ENCODE data around the gene UBE3D. TPM values are rescaled to one million over a fixed set of nuclear protein-coding genes. Genes with fewer than 3 reads are reported as not detected.

UBE3D gene
- total RNA-seq, 1 donor from 2014 or later, result 12.1 TPM

DNA sequence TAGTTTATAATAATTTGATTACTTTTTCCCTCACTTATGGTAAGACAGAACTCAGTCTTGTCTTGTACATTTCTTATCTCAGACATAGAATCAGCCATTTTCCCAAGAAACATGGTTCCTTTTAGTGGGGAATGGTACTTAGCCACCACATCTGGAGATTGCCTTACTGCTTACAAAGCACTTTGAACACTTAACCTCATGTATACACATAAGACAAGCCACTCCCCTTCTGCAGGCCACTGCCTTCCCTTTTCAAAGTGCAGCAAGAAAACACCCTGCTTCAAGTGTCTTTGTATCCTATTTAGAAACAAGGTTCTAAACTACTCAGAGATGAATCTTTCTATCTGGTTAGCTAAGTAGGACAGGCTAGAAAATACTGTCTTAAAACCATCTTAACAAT is 159.2 kb downstream of the UBE3D start:
- Mint-ChIP-seq H3K36me3 (ENCODE audit: low read depth, unreplicated experiment) (no peaks in the 10 kb centered on the region), H3K4me1 (ENCODE audit: unreplicated experiment) (peaks cover 3% of the 10 kb centered on the region), H3K27ac (ENCODE audit: unreplicated experiment) (no peak overlapping the region), H3K4me3 (ENCODE audit: unreplicated experiment) (no peak overlapping the region), H3K27me3 (ENCODE audit: unreplicated experiment) (peaks cover under 1% of the 10 kb centered on the region), H3K9me3 (ENCODE audit: unreplicated experiment) (no peaks in the 10 kb centered on the region)
- DNase-seq (ENCODE audit: low spot score), result no peak
- TF ChIP-seq, protein P1, sequence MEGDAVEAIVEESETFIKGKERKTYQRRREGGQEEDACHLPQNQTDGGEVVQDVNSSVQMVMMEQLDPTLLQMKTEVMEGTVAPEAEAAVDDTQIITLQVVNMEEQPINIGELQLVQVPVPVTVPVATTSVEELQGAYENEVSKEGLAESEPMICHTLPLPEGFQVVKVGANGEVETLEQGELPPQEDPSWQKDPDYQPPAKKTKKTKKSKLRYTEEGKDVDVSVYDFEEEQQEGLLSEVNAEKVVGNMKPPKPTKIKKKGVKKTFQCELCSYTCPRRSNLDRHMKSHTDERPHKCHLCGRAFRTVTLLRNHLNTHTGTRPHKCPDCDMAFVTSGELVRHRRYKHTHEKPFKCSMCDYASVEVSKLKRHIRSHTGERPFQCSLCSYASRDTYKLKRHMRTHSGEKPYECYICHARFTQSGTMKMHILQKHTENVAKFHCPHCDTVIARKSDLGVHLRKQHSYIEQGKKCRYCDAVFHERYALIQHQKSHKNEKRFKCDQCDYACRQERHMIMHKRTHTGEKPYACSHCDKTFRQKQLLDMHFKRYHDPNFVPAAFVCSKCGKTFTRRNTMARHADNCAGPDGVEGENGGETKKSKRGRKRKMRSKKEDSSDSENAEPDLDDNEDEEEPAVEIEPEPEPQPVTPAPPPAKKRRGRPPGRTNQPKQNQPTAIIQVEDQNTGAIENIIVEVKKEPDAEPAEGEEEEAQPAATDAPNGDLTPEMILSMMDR (IDR thresholded peaks at IDR 0.05; ENCODE audit: unreplicated experiment), result no peak

DNA sequence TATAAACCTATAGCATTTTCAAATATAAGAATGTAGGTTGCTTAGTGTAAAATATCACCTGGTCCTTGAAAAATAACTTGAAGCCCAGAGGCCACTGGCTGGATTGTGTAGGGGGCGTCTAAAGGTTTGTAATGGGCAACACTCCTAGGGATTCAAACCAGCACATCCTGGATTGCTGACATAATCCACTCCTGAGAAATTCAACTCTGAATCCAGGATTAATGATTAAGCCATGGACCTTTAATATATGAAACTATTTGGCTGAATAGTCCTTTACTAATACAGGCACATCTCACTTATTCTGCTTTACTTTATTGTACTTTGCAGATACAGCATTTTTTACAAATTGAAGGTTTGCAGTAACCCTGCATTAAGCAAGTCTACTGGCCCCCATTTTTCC is 160.8 kb downstream of the UBE3D start:
- DNase-seq (ENCODE audit: low spot score), result no peak
- no peaks in the 10 kb centered on the region for H3K27me3 Mint-ChIP-seq (ENCODE audit: unreplicated experiment)
- H3K36me3 Mint-ChIP-seq (ENCODE audit: low read depth, unreplicated experiment), result no peaks in the 10 kb centered on the region
- H3K27ac Mint-ChIP-seq (ENCODE audit: unreplicated experiment), result no peak overlapping the region
- TF ChIP-seq, protein P1 (IDR thresholded peaks at IDR 0.05; ENCODE audit: unreplicated experiment), result no peak
- H3K4me1 Mint-ChIP-seq (ENCODE audit: unreplicated experiment), result peaks cover 2% of the 10 kb centered on the region
- no peaks in the 10 kb centered on the region for H3K9me3 Mint-ChIP-seq (ENCODE audit: unreplicated experiment)
- H3K4me3 Mint-ChIP-seq (ENCODE audit: unreplicated experiment), result no peak overlapping the region

DNA sequence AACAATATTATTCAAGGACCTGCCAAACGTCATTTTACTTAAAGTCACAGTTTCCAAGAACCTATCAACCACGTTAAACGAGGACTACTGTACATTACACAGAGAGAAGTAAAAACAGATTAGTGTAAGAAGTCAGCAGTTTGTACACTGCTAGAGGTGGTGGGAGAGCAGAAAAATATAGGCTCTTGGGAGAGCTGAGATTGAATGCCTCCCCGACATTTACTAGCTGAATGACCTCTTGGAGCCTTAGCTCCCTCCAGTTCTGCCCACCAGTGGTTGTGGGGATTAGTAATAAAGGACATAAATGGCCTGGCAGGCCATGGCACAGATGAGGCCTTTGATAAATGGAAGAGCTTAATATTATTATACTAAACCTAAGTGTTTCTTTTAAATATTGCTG is 161.4 kb downstream of the UBE3D start:
- Mint-ChIP-seq H3K4me3 (ENCODE audit: unreplicated experiment) (no peak overlapping the region), H3K36me3 (ENCODE audit: low read depth, unreplicated experiment) (no peaks in the 10 kb centered on the region), H3K27me3 (ENCODE audit: unreplicated experiment) (no peaks in the 10 kb centered on the region), H3K27ac (ENCODE audit: unreplicated experiment) (no peak overlapping the region), H3K9me3 (ENCODE audit: unreplicated experiment) (no peaks in the 10 kb centered on the region), H3K4me1 (ENCODE audit: unreplicated experiment) (peaks cover 2% of the 10 kb centered on the region)
- TF ChIP-seq, protein P1 (IDR thresholded peaks at IDR 0.05; ENCODE audit: unreplicated experiment), result no peak
- no peak for DNase-seq (ENCODE audit: low spot score)

DNA sequence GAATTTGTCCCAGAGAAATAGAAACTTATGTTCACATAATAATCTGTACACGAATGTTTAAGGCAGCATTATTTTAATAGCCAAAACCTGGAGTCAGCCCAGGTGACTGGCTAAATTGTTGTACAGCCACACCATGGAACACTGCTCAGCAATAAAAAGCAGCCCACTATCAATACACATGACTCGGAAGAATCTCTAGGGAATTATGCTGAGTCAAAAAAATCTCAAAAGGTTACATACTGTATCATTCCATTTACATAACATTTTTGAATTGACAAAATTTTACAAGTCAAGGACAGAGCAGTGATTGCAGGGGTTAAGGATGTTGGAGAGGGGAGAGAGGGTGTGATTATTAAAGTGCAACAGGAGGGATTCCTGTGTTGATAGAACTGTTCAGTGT is 163.4 kb downstream of the UBE3D start:
- no peak overlapping the region for H3K4me3 Mint-ChIP-seq (ENCODE audit: unreplicated experiment)
- no peaks in the 10 kb centered on the region for H3K4me1 Mint-ChIP-seq (ENCODE audit: unreplicated experiment)
- H3K27ac Mint-ChIP-seq (ENCODE audit: unreplicated experiment), result no peak overlapping the region
- H3K27me3 Mint-ChIP-seq (ENCODE audit: unreplicated experiment), result no peaks in the 10 kb centered on the region
- no peak for DNase-seq (ENCODE audit: low spot score)
- H3K36me3 Mint-ChIP-seq (ENCODE audit: low read depth, unreplicated experiment), result no peaks in the 10 kb centered on the region
- TF ChIP-seq, protein P1 (IDR thresholded peaks at IDR 0.05; ENCODE audit: unreplicated experiment), result no peak
- no peaks in the 10 kb centered on the region for H3K9me3 Mint-ChIP-seq (ENCODE audit: unreplicated experiment)

DNA sequence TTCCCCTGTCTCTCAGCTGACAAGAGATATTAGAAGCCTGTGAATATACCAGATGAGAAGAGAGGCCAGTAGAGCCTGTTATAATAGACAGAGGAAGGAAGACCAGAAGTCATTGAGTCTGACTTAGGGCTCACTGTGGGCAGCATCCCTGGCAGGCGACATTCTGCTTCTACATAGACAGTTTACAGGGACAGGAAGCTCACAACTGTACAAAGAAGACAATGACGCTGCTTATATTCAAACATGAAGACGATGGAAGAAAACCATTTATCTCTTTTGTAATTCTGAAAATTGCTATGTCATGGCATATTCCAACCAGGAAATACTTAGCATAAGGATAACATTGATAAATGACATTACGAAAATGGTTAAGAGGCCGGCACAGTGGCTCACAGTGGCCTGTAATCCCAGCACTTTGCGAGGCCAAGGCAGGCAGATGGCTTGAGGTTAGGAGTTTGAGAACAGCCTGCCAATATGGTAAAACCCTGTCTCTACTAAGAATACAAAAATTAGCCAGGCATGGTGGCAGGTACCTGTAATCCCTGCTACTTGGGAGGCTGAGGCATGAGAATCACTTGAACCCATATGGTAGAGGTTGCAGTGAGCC is 170.9 kb downstream of the UBE3D start:
- Mint-ChIP-seq H3K27me3 (ENCODE audit: unreplicated experiment) (no peaks in the 10 kb centered on the region), H3K4me3 (ENCODE audit: unreplicated experiment) (no peak overlapping the region), H3K4me1 (ENCODE audit: unreplicated experiment) (peaks cover 6% of the 10 kb centered on the region), H3K36me3 (ENCODE audit: low read depth, unreplicated experiment) (peaks cover 4% of the 10 kb centered on the region), H3K9me3 (ENCODE audit: unreplicated experiment) (no peaks in the 10 kb centered on the region), H3K27ac (ENCODE audit: unreplicated experiment) (no peak overlapping the region)
- DNase-seq (ENCODE audit: low spot score), result no peak
- TF ChIP-seq, protein P1 (IDR thresholded peaks at IDR 0.05; ENCODE audit: unreplicated experiment), result no peak
